ENCODE results near the gene GPC6.

- no peak for TF ChIP-seq POLR2A (IDR thresholded peaks at IDR 0.05; ENCODE audit: low read depth, low read length)
- TF ChIP-seq POLR2AphosphoS5 (IDR thresholded peaks at IDR 0.05; ENCODE audit: insufficient read depth, low read depth, low read length), result no peak
- no peak for TF ChIP-seq CTCF (IDR thresholded peaks at IDR 0.05; ENCODE audit: extremely low read depth in 1 of 2, insufficient read depth in 1 of 2, low read depth in 1 of 2, low read length in 2 of 2)
- no peak for TF ChIP-seq EZH2 (IDR thresholded peaks at IDR 0.05; ENCODE audit: borderline replicate concordance, low read depth, low read length, severe bottlenecking)
- TF ChIP-seq MAX (IDR thresholded peaks at IDR 0.05; ENCODE audit: insufficient read depth, insufficient read length), result no peak
- no peak for TF ChIP-seq GATA2 (IDR thresholded peaks at IDR 0.05; ENCODE audit: insufficient read depth, insufficient read length, low read depth, low read length)
These were observed 249.6 kb downstream of the GPC6 start for GRCh38 chr13:93476175-93476574.

Measured in endothelial cell of umbilical vein (primary cell).